Measurements from ENCODE around the gene CXCL8. TPM values are rescaled to one million over a fixed set of nuclear protein-coding genes. Genes with fewer than 3 reads are reported as not detected.

CXCL8 gene
- polyA plus RNA-seq, 4 donors: 0.30 to 1.1 (median 0.60) TPM

- no peak for DNase-seq (ENCODE audit: low read depth in 4 of 4, low spot score in 3 of 4)
Observed at GRCh38 chr4:73788411-73788810, 48.0 kb downstream of the CXCL8 start.

Other genes with a start within 250 kb of the CXCL8 start
- gene RASSF6, start 120.1 kb upstream of the CXCL8 start, polyA plus RNA-seq (ENCODE audit: insufficient read length in 4 of 4): 1 to 10 TPM; 6.7 to 9.0 (median 7.3) TPM
- under 1 TPM in 3 of 4 donors, not detected in 1; 0.08 to 0.26 (median 0.11) TPM for gene CXCL6, start 96.1 kb downstream of the CXCL8 start, polyA plus RNA-seq (ENCODE audit: insufficient read length in 4 of 4)
- gene PF4V1, start 112.7 kb downstream of the CXCL8 start, polyA plus RNA-seq (ENCODE audit: insufficient read length in 4 of 4): 1 to 10 TPM in 1 of 4 donors, under 1 TPM in 3; 0.42 to 1.1 (median 0.55) TPM
- under 1 TPM; 0.39 to 0.91 (median 0.68) TPM for gene CXCL1, start 128.8 kb downstream of the CXCL8 start, polyA plus RNA-seq (ENCODE audit: insufficient read length in 4 of 4)
- gene PF4, start 241.5 kb downstream of the CXCL8 start, polyA plus RNA-seq (ENCODE audit: insufficient read length in 4 of 4): 10 to 100 TPM in 1 of 4 donors, 1 to 10 TPM in 3; 4.8 to 15.0 (median 5.8) TPM
- gene PPBP, start 247.6 kb downstream of the CXCL8 start, polyA plus RNA-seq (ENCODE audit: insufficient read length in 4 of 4): 10 to 100 TPM; 13.2 to 55.2 (median 20.9) TPM

Measured in right renal pelvis (tissue), 4 donors.